ENCODE results near the gene FNBP1.

The FNBP1 gene

GRCh38 chr9:130054820-130055219, 11.8 kb upstream of the FNBP1 start:
- peak overlapping the region; percentile 100 for H3K4me3 ChIP-seq (ENCODE audit: low read depth, low read length)
- DNase-seq (ENCODE audit: low read depth) = no peak

GRCh38 chr9:130054325-130054786, 11.4 kb upstream of the FNBP1 start:
- peak overlapping the region; percentile 100 for H3K4me3 ChIP-seq (ENCODE audit: low read depth, low read length)
- no peak for DNase-seq (ENCODE audit: low read depth)
- no peak for TF ChIP-seq CTCF (IDR thresholded peaks at IDR 0.05; ENCODE audit: insufficient read depth, low read depth, low read length, missing control alignments)

More at GRCh38 chr9:130054820-130055219, 11.8 kb upstream of the FNBP1 start:
- no peak for TF ChIP-seq CTCF (IDR thresholded peaks at IDR 0.05; ENCODE audit: insufficient read depth, low read depth, low read length, missing control alignments)

- DNase-seq (ENCODE audit: low read depth) = peak; percentile 78
- TF ChIP-seq CTCF (IDR thresholded peaks at IDR 0.05; ENCODE audit: insufficient read depth, low read depth, low read length, missing control alignments) = no peak
These were observed 10.7 kb upstream of the FNBP1 start, which contains the start of gene GPR107 for GRCh38 chr9:130053504-130054324. TSS of gene GPR107 (plus strand) at chr9:130053906. CDS start at chr9:130053933, 27 bp downstream.

GRCh38 chr9:130053109-130053503, 10.1 kb upstream of the FNBP1 start:
- H3K4me3 ChIP-seq (ENCODE audit: low read depth, low read length) = peak overlapping the region; percentile 100
- TF ChIP-seq CTCF (IDR thresholded peaks at IDR 0.05; ENCODE audit: insufficient read depth, low read depth, low read length, missing control alignments) = no peak
- no peak for DNase-seq (ENCODE audit: low read depth)

More at GRCh38 chr9:130053504-130054324, 10.7 kb upstream of the FNBP1 start, which contains the start of gene GPR107:
- H3K4me3 ChIP-seq (ENCODE audit: low read depth, low read length) = peak within 1 kb of the TSS; percentile 100

- DNase-seq (ENCODE audit: low read depth) = peak; percentile 29
- H3K4me3 ChIP-seq (ENCODE audit: low read depth, low read length) = peak overlapping the region; percentile 37
- no peak for TF ChIP-seq CTCF (IDR thresholded peaks at IDR 0.05; ENCODE audit: insufficient read depth, low read depth, low read length, missing control alignments)
These were observed 8.9 kb upstream of the FNBP1 start for GRCh38 chr9:130051855-130052254.

GRCh38 chr9:130050462-130050861, 7.5 kb upstream of the FNBP1 start:
- TF ChIP-seq CTCF (IDR thresholded peaks at IDR 0.05; ENCODE audit: insufficient read depth, low read depth, low read length, missing control alignments) = no peak
- no peak for DNase-seq (ENCODE audit: low read depth)

More at GRCh38 chr9:130050462-130050861, 7.5 kb upstream of the FNBP1 start:
- H3K4me3 ChIP-seq (ENCODE audit: low read depth, low read length) = no peak overlapping the region
